K562 (cell line): Measurements from ENCODE around the gene EIF1AY. TPM values are rescaled to one million over a fixed set of nuclear protein-coding genes. Genes with fewer than 3 reads are reported as not detected.

Experiments used
- polyA plus RNA-seq, 8 experiments: library from polyadenylated mRNA; depleted of rRNA in 4 of 8; stranded (reverse) in 5 of 8; unstranded in 3 of 8; fragments of >200 nt; fragmentation: Nextera tagmentation in 2 of 8; fragmentation: Illumina TruSeq in 1 of 8; extraction: Ambion mirVana in 2 of 8; extraction: Trizol in 1 of 8; gene quantifications; 2 replicates each; pipeline versions ENCODE4 v1.2.1 to v1.2.3, GENCODE V29; 2011 to 2014; ENCODE audit warnings: inconsistent platforms in 1 of 8, missing spikeins in 1 of 8
- small RNA-seq: library from RNA; depleted of rRNA; stranded (forward); fragments of <200 nt; gene quantifications from one replicate; pipeline ENCODE3, GENCODE V24; 2014
- total RNA-seq, 7 experiments: library from RNA; depleted of rRNA in 6 of 7; stranded (reverse); fragments of >200 nt in 6 of 7; fragmentation: Illumina TruSeq in 2 of 7; extraction: Trizol in 2 of 7; gene quantifications; 2 replicates each; pipeline versions ENCODE4 v1.2.1 to v1.2.3, GENCODE V29; 2011 to 2021; ENCODE audit warnings: low replicate concordance in 1 of 7

The EIF1AY gene
- total and polyA plus RNA-seq, 9 of the 15 experiments (the other 6 are each of a cell fraction or from before 2014, with no cell fraction given): not detected

Small RNA genes lying within 50 kb of the gene (small RNA-seq; reads per million reads assigned to genes)
- gene KDM5DP1: not detected

Other genes starting within 250 kb of the EIF1AY start
- gene RPS4Y2, start 180.3 kb downstream of the EIF1AY start, total RNA-seq (2014; rRNA removed): not detected in 2 replicates
- not detected in 2 replicates for gene RPS4Y2, start 180.3 kb downstream of the EIF1AY start, total RNA-seq (2014; rRNA removed; fragmentation: Illumina TruSeq; extraction: Trizol)
- not detected in 2 replicates for gene RPS4Y2, start 180.3 kb downstream of the EIF1AY start, total RNA-seq (2015; rRNA removed; fragmentation: Illumina TruSeq; extraction: Trizol)
- not detected in 2 replicates for gene RPS4Y2, start 180.3 kb downstream of the EIF1AY start, total RNA-seq (2021)
- gene RPS4Y2, start 180.3 kb downstream of the EIF1AY start, polyA plus RNA-seq (2011; rRNA removed): not detected in 2 replicates
- not detected in 2 replicates for gene RPS4Y2, start 180.3 kb downstream of the EIF1AY start, polyA plus RNA-seq (2014; fragmentation: Illumina TruSeq; extraction: Trizol)
- not detected for gene RPS4Y2, start 180.3 kb downstream of the EIF1AY start, polyA plus RNA-seq (2014; fragmentation: Nextera tagmentation; extraction: Ambion mirVana)
- gene RPS4Y2, start 180.3 kb downstream of the EIF1AY start, polyA plus RNA-seq (2014; rRNA removed): not detected in 2 replicates